ENCODE measurements around the gene ALB. TPM values are rescaled to one million over a fixed set of nuclear protein-coding genes. Genes with fewer than 3 reads are reported as not detected.

ALB gene
- total and polyA plus RNA-seq, 11 donors = 0.21 to 3.3 (median 0.76) TPM; not detected in 6

GRCh38 chr4:73448448-73449203, 44.5 kb downstream of the ALB start:
- Histone ChIP-seq H3K4me3 (no peak overlapping the region), H3K4me1 (peaks cover 0 to 4% (median 0%) of the 10 kb centered on the region in 12 donors), H3K9me3 (no peaks in the 10 kb centered on the region), H3K27me3 (peaks cover 0 to 2% (median 0%) of the 10 kb centered on the region in 9 donors), H3K36me3 (no peaks in the 10 kb centered on the region), H3K27ac (no peak overlapping the region)
- intact Hi-C loops (cut with DNase I) = no loop called here
- 84 to 91% (median 88%) methylated on average over 4 of the region's 4 CpGs for WGBS, 4 donors
- no peak for DNase-seq
- TF ChIP-seq CTCF (IDR thresholded peaks at IDR 0.05) (no peak), POLR2A (IDR thresholded peaks at IDR 0.05) (no peak)
- no peak for ATAC-seq

- TF ChIP-seq POLR2A (IDR thresholded peaks at IDR 0.05) (no peak), CTCF (IDR thresholded peaks at IDR 0.05) (no peak)
- intact Hi-C loops (cut with DNase I) = no loop called here
- Histone ChIP-seq H3K27me3 (no peaks in the 10 kb centered on the region), H3K36me3 (no peaks in the 10 kb centered on the region), H3K4me3 (no peak overlapping the region), H3K4me1 (peaks cover 0 to 4% (median 0%) of the 10 kb centered on the region in 12 donors), H3K9me3 (no peaks in the 10 kb centered on the region), H3K27ac (peak overlapping the region in 1 of 12 donors; percentile 20)
- DNase-seq = peak in 3 of 5 donors; percentile 38 to 62 (median 61)
- ATAC-seq = peak in 1 of 4 donors; percentile 89
- WGBS, 4 donors = 59 to 69% (median 63%) methylated on average over 9 of the region's 9 CpGs
Observed at GRCh38 chr4:73450398-73451004, 46.4 kb downstream of the ALB start.

GRCh38 chr4:73451404-73451803, 47.3 kb downstream of the ALB start:
- ATAC-seq = peak in 1 of 4 donors; percentile 70
- no peak overlapping the region for H3K27ac ChIP-seq

More at GRCh38 chr4:73451404-73451803, 47.3 kb downstream of the ALB start:
- Histone ChIP-seq H3K9me3 (no peaks in the 10 kb centered on the region), H3K4me1 (peaks cover 0 to 4% (median 0%) of the 10 kb centered on the region in 12 donors), H3K4me3 (no peak overlapping the region), H3K27me3 (no peaks in the 10 kb centered on the region), H3K36me3 (no peaks in the 10 kb centered on the region)
- DNase-seq = peak in 1 of 5 donors; percentile 27
- TF ChIP-seq CTCF (IDR thresholded peaks at IDR 0.05) (no peak), POLR2A (IDR thresholded peaks at IDR 0.05) (no peak)
- intact Hi-C loops (cut with DNase I) = no loop called here
- WGBS, 4 donors = 51 to 54% (median 52%) methylated on average over 3 of the region's 3 CpGs
